ENCODE data around the gene PVR.
"Not testable (repeated sequence)": the region's sequence is repeated elsewhere in the genome, so short reads cannot be mapped to it uniquely, and the experiment has no call there.

PVR gene

GRCh38 chr19:44694184-44694579 is 50.5 kb downstream of the PVR start:
- FAIRE-seq (no peak), DNase-seq (ENCODE audit: insufficient read length, low spot score) (no peak)

- no peak for DNase-seq (ENCODE audit: insufficient read length, low spot score)
- no peak for FAIRE-seq
Measured at GRCh38 chr19:44696939-44697669, 53.4 kb downstream of the PVR start.

GRCh38 chr19:44697670-44698034 is 53.9 kb downstream of the PVR start:
- no peak for DNase-seq (ENCODE audit: insufficient read length, low spot score)
- FAIRE-seq, result no peak

- FAIRE-seq (no peak), DNase-seq (ENCODE audit: insufficient read length, low spot score) (no peak)
Measured at GRCh38 chr19:44698492-44699201, 54.9 kb downstream of the PVR start, which contains the start of gene CEACAM16. Gene CEACAM16 (plus strand): TSS chr19:44699151. CDS start chr19:44701457, 2,306 bp downstream.

GRCh38 chr19:44700547-44700946 is 56.8 kb downstream of the PVR start:
- FAIRE-seq (no peak), DNase-seq (ENCODE audit: insufficient read length, low spot score) (no peak)

GRCh38 chr19:44701228-44701627 is 57.5 kb downstream of the PVR start:
- FAIRE-seq, result no peak
- DNase-seq (ENCODE audit: insufficient read length, low spot score), result no peak

- FAIRE-seq (no peak), DNase-seq (ENCODE audit: insufficient read length, low spot score) (no peak)
Measured at GRCh38 chr19:44702551-44703176, 59.0 kb downstream of the PVR start.

- FAIRE-seq (no peak), DNase-seq (ENCODE audit: insufficient read length, low spot score) (no peak)
Measured at GRCh38 chr19:44703336-44704078, 59.8 kb downstream of the PVR start.

- DNase-seq (ENCODE audit: insufficient read length, low spot score) (no peak), FAIRE-seq (no peak)
Measured at GRCh38 chr19:44704982-44705381, 61.3 kb downstream of the PVR start.

- FAIRE-seq (no peak), DNase-seq (ENCODE audit: insufficient read length, low spot score) (no peak)
Measured at GRCh38 chr19:44705502-44706010, 61.8 kb downstream of the PVR start.

- no peak for FAIRE-seq
- no peak for DNase-seq (ENCODE audit: insufficient read length, low spot score)
Measured at GRCh38 chr19:44706506-44707236, 63.0 kb downstream of the PVR start.

GRCh38 chr19:44707794-44708193 is 64.1 kb downstream of the PVR start:
- FAIRE-seq (no peak), DNase-seq (ENCODE audit: insufficient read length, low spot score) (no peak)

- DNase-seq (ENCODE audit: insufficient read length, low spot score), result no peak
- FAIRE-seq, result no peak
Measured at GRCh38 chr19:44708940-44709339, 65.2 kb downstream of the PVR start.

- not testable (repeated sequence) for FAIRE-seq; DNase-seq (ENCODE audit: insufficient read length, low spot score)
Measured at GRCh38 chr19:44709434-44710266, 65.9 kb downstream of the PVR start.

GRCh38 chr19:44710483-44710882 is 66.8 kb downstream of the PVR start:
- no peak for FAIRE-seq
- DNase-seq (ENCODE audit: insufficient read length, low spot score), result no peak

GRCh38 chr19:44712864-44713515 is 69.3 kb downstream of the PVR start:
- FAIRE-seq, result no peak
- DNase-seq (ENCODE audit: insufficient read length, low spot score), result no peak
